WTC11 (cell line): Measurements from ENCODE around the gene GAST. TPM values are rescaled to one million over a fixed set of nuclear protein-coding genes. Genes with fewer than 3 reads are reported as not detected.

Source experiments
- ATAC-seq: fragments of 200-7000 bp; cut with Tn5 transposase; 2 replicates; pipeline ENCODE4 v1.10.0; 2021; ENCODE audit warnings: mild to moderate bottlenecking, moderate library complexity
- CTCF ChIA-PET: fragments of 300-600 bp; sonication (Branson Sonifier 250); formaldehyde crosslinking; loops from one replicate; lab custom pipeline; 2021; ENCODE audit warnings: antibody characterized with exemption; lab: Charles Lee
- POLR2A ChIA-PET: fragments of 350-600 bp; sonication (Branson Sonifier 250); formaldehyde crosslinking; loops from one replicate; lab custom pipeline; 2021; ENCODE audit warnings: antibody characterized with exemption; lab: Charles Lee
- DNase-seq: peaks from one replicate; pipeline ENCODE4 v3.0.0; 2021; ENCODE audit warnings: low spot score
- H3K27ac Mint-ChIP-seq: 2 replicates; pipeline ENCODE4 v1.8.0; 2021; ENCODE audit warnings: mixed read lengths
- H3K27me3 Mint-ChIP-seq: 2 replicates; pipeline ENCODE4 v1.8.0; 2021; ENCODE audit warnings: low read depth, mild to moderate bottlenecking, moderate library complexity, mixed read lengths
- H3K36me3 Mint-ChIP-seq: 2 replicates; pipeline ENCODE4 v1.8.0; 2021; ENCODE audit warnings: mixed read lengths
- H3K4me1 Mint-ChIP-seq: 2 replicates; pipeline ENCODE4 v1.8.0; 2022; ENCODE audit warnings: mixed read lengths
- H3K4me3 Mint-ChIP-seq: 2 replicates; pipeline ENCODE4 v1.8.0; 2021; ENCODE audit warnings: mild to moderate bottlenecking, moderate library complexity, mixed read lengths
- H3K9me3 Mint-ChIP-seq: 2 replicates; pipeline ENCODE4 v1.8.0; 2021; ENCODE audit warnings: mixed read lengths
- CBFB ChIP-seq: sonication (generic); formaldehyde crosslinking; IDR thresholded peaks from 2 replicates; pipeline ENCODE4 v1.8.1; 2022; ENCODE audit warnings: mild to moderate bottlenecking, low read depth, missing genetic modification reagents
- FOXJ3 ChIP-seq: sonication (generic); formaldehyde crosslinking; IDR thresholded peaks from 2 replicates; pipeline ENCODE4 v1.9.0; 2021; ENCODE audit warnings: missing genetic modification reagents, mild to moderate bottlenecking, borderline replicate concordance
- FOXK1 ChIP-seq: sonication (generic); formaldehyde crosslinking; IDR thresholded peaks from 2 replicates; pipeline ENCODE4 v1.8.0; 2022; ENCODE audit warnings: mild to moderate bottlenecking, moderate library complexity, missing genetic modification reagents
- GABPB1 ChIP-seq: sonication (generic); formaldehyde crosslinking; IDR thresholded peaks from 2 replicates; pipeline ENCODE4 v1.8.1; 2023; ENCODE audit warnings: mild to moderate bottlenecking, missing genetic modification reagents
- GTF2I ChIP-seq: fragments of 250-450 bp; sonication (Bioruptor Pico); conservative IDR thresholded peaks from 2 replicates; pipeline ENCODE4 v1.4.0; 2021; ENCODE audit warnings: mild to moderate bottlenecking
- HMGA2 ChIP-seq: fragments of 250-450 bp; sonication (Bioruptor Pico); IDR thresholded peaks from 2 replicates; pipeline ENCODE4 v1.4.0; 2021; ENCODE audit warnings: mild to moderate bottlenecking, moderate library complexity
- IRF2 ChIP-seq: sonication (generic); formaldehyde crosslinking; IDR thresholded peaks from 2 replicates; pipeline ENCODE4 v1.8.0; 2022; ENCODE audit warnings: low read depth, missing genetic modification reagents, borderline replicate concordance
- JAZF1 ChIP-seq: fragments of 250-450 bp; sonication (Bioruptor Pico); IDR thresholded peaks from 2 replicates; pipeline ENCODE4 v1.9.0; 2021; ENCODE audit warnings: moderate library complexity, mild to moderate bottlenecking, inconsistent platforms
- JUN ChIP-seq: sonication (generic); formaldehyde crosslinking; IDR thresholded peaks from 2 replicates; pipeline ENCODE4 v1.8.0; 2023; ENCODE audit warnings: mild to moderate bottlenecking, missing genetic modification reagents
- RORB ChIP-seq: fragments of 250-450 bp; sonication (Bioruptor Pico); IDR thresholded peaks from 2 replicates; pipeline ENCODE4 v1.9.0; 2021; ENCODE audit warnings: mild to moderate bottlenecking
- SMAD3 ChIP-seq: sonication (generic); formaldehyde crosslinking; IDR thresholded peaks from 2 replicates; pipeline ENCODE4 v1.8.0; 2022; ENCODE audit warnings: missing genetic modification reagents, mild to moderate bottlenecking, borderline replicate concordance
- SP1 ChIP-seq: sonication (generic); formaldehyde crosslinking; conservative IDR thresholded peaks from 2 replicates; pipeline ENCODE4 v1.8.1; 2022; ENCODE audit warnings: missing genetic modification reagents
- ZNF121 ChIP-seq: sonication (generic); formaldehyde crosslinking; IDR thresholded peaks from 2 replicates; pipeline ENCODE4 v1.8.0; 2023; ENCODE audit warnings: missing genetic modification reagents
- ZNF138 ChIP-seq: sonication (generic); formaldehyde crosslinking; conservative IDR thresholded peaks from 2 replicates; pipeline ENCODE4 v1.8.1; 2022; ENCODE audit warnings: mild to moderate bottlenecking, moderate library complexity, missing genetic modification reagents
- ZNF396 ChIP-seq: fragments of 250-450 bp; sonication (Bioruptor Pico); IDR thresholded peaks from 2 replicates; pipeline ENCODE4 v1.8.0; 2021; ENCODE audit warnings: mild to moderate bottlenecking, moderate library complexity, borderline replicate concordance
- ZNF423 ChIP-seq: fragments of 250-450 bp; sonication (Bioruptor Pico); IDR thresholded peaks from 2 replicates; pipeline ENCODE4 v2.1.2; 2022; ENCODE audit warnings: mild to moderate bottlenecking, moderate library complexity
- total RNA-seq: library from RNA; stranded (reverse); gene quantifications from 3 replicates; pipeline ENCODE4 v1.2.3, GENCODE V29; 2021
- TF ChIP-seq, protein P1 (sequence below): fragments of 250-450 bp; sonication (Bioruptor Pico); conservative IDR thresholded peaks from 2 replicates; pipeline ENCODE4 v1.9.0; 2021; ENCODE audit warnings: mild to moderate bottlenecking
- TF ChIP-seq, protein P2 (sequence below): sonication (generic); formaldehyde crosslinking; IDR thresholded peaks from 2 replicates; pipeline ENCODE4 v1.8.1; 2022; ENCODE audit warnings: low read depth, missing genetic modification reagents, borderline replicate concordance
- TF ChIP-seq, protein P3 (sequence below): fragments of 250-450 bp; sonication (Bioruptor Pico); IDR thresholded peaks from 2 replicates; pipeline ENCODE4 v1.8.0; 2021; ENCODE audit warnings: mild to moderate bottlenecking
- TF ChIP-seq, protein P4 (sequence below): sonication (generic); formaldehyde crosslinking; IDR thresholded peaks from 2 replicates; pipeline ENCODE4 v1.8.0; 2022; ENCODE audit warnings: mild to moderate bottlenecking, missing genetic modification reagents
- TF ChIP-seq, protein P5 (sequence below): sonication (generic); formaldehyde crosslinking; IDR thresholded peaks from 2 replicates; pipeline ENCODE4 v1.8.1; 2023; ENCODE audit warnings: mild to moderate bottlenecking, missing genetic modification reagents, moderate library complexity
- TF ChIP-seq, protein P6 (sequence below): sonication (generic); formaldehyde crosslinking; IDR thresholded peaks from 2 replicates; pipeline ENCODE4 v1.8.1; 2022; ENCODE audit warnings: low read depth, mild to moderate bottlenecking, moderate library complexity, missing genetic modification reagents, borderline replicate concordance

Gene GAST
- total RNA-seq, 1 experiment from 2014 or later: not detected

DNA sequence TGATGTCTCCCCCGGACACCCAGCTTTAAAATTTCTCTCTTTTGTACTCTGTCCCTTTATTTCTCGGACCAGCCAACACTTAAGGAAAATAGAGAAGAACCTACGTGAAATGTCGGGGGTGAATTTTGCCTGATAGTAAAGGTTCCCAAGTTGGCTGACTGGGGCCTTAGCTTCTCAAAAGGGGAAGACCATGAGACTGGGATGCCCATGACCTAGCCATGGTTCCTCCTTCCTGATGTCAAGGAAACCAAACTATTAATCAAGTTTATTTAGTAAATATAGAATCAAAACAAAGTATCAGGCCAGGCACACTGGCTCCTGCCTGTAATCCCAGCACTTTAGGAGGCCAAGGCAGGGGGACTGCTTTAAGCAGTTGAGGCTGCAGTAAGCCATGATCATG is 25.9 kb upstream of the GAST start:
- ATAC-seq: no peak
- Mint-ChIP-seq H3K4me3 (no peak overlapping the region), H3K9me3 (peaks cover 18% of the 10 kb centered on the region), H3K27ac (no peak overlapping the region), H3K36me3 (peaks cover 19% of the 10 kb centered on the region), H3K4me1 (peaks cover 18% of the 10 kb centered on the region), H3K27me3 (peaks cover 9% of the 10 kb centered on the region)
- TF ChIP-seq IRF2: no peak
- TF ChIP-seq HMGA2 (CRISPR knock-in tag): no peak
- no peak for TF ChIP-seq JAZF1
- TF ChIP-seq, protein P1, sequence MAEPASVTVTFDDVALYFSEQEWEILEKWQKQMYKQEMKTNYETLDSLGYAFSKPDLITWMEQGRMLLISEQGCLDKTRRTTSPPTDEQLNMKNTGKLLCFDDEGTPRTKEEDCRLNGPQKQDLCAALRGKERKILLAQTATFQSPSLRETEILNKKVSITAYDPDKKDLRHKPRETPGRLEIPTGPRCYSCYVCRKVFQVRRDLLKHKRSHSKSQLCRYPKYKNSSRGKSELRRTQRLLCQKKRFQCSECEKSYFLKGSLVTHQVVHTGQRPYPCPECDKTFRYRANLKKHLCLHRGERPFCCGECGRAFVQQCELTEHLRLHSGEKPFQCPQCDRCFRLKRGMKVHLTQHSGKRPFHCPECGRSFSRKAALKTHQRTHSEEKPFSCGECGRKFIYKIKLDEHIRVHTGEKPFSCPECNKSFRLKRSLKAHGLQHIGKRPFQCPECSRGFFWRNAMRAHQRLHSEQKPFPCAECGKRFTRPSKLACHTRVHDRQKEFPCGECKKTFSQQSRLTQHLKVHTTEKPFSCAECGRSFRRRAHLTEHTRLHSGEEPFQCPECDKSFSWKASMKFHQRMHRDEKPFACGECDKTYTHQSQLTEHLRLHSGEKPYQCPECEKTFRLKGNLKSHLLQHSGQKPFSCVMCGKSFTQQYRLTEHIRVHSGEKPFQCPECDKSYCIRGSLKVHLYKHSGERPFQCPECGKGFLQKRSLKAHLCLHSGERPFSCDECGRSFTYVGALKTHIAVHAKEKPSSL (CRISPR knock-in tag): no peak
- TF ChIP-seq, protein P2, sequence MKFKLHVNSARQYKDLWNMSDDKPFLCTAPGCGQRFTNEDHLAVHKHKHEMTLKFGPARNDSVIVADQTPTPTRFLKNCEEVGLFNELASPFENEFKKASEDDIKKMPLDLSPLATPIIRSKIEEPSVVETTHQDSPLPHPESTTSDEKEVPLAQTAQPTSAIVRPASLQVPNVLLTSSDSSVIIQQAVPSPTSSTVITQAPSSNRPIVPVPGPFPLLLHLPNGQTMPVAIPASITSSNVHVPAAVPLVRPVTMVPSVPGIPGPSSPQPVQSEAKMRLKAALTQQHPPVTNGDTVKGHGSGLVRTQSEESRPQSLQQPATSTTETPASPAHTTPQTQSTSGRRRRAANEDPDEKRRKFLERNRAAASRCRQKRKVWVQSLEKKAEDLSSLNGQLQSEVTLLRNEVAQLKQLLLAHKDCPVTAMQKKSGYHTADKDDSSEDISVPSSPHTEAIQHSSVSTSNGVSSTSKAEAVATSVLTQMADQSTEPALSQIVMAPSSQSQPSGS (CRISPR knock-in tag): no peak
- TF ChIP-seq, protein P3, sequence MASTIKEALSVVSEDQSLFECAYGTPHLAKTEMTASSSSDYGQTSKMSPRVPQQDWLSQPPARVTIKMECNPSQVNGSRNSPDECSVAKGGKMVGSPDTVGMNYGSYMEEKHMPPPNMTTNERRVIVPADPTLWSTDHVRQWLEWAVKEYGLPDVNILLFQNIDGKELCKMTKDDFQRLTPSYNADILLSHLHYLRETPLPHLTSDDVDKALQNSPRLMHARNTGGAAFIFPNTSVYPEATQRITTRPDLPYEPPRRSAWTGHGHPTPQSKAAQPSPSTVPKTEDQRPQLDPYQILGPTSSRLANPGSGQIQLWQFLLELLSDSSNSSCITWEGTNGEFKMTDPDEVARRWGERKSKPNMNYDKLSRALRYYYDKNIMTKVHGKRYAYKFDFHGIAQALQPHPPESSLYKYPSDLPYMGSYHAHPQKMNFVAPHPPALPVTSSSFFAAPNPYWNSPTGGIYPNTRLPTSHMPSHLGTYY (CRISPR knock-in tag): no peak
- TF ChIP-seq SP1 (CRISPR knock-in tag): no peak
- TF ChIP-seq, protein P4, sequence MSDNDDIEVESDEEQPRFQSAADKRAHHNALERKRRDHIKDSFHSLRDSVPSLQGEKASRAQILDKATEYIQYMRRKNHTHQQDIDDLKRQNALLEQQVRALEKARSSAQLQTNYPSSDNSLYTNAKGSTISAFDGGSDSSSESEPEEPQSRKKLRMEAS (CRISPR knock-in tag): no peak
- TF ChIP-seq ZNF138 (CRISPR knock-in tag): no peak
- TF ChIP-seq, protein P5, sequence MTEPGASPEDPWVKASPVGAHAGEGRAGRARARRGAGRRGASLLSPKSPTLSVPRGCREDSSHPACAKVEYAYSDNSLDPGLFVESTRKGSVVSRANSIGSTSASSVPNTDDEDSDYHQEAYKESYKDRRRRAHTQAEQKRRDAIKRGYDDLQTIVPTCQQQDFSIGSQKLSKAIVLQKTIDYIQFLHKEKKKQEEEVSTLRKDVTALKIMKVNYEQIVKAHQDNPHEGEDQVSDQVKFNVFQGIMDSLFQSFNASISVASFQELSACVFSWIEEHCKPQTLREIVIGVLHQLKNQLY: no peak
- TF ChIP-seq JUN (CRISPR knock-in tag): no peak
- no peak for TF ChIP-seq SMAD3 (CRISPR knock-in tag)
- no peak for TF ChIP-seq RORB (CRISPR knock-in tag)
- TF ChIP-seq, protein P6, sequence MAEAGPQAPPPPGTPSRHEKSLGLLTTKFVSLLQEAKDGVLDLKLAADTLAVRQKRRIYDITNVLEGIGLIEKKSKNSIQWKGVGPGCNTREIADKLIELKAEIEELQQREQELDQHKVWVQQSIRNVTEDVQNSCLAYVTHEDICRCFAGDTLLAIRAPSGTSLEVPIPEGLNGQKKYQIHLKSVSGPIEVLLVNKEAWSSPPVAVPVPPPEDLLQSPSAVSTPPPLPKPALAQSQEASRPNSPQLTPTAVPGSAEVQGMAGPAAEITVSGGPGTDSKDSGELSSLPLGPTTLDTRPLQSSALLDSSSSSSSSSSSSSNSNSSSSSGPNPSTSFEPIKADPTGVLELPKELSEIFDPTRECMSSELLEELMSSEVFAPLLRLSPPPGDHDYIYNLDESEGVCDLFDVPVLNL: no peak
- no peak for TF ChIP-seq GTF2I (CRISPR knock-in tag)
- TF ChIP-seq FOXJ3 (CRISPR knock-in tag): no peak
- TF ChIP-seq ZNF423 (CRISPR knock-in tag): no peak
- ChIA-PET POLR2A (no interaction called here), CTCF (no interaction called here)
- no peak for DNase-seq

DNA sequence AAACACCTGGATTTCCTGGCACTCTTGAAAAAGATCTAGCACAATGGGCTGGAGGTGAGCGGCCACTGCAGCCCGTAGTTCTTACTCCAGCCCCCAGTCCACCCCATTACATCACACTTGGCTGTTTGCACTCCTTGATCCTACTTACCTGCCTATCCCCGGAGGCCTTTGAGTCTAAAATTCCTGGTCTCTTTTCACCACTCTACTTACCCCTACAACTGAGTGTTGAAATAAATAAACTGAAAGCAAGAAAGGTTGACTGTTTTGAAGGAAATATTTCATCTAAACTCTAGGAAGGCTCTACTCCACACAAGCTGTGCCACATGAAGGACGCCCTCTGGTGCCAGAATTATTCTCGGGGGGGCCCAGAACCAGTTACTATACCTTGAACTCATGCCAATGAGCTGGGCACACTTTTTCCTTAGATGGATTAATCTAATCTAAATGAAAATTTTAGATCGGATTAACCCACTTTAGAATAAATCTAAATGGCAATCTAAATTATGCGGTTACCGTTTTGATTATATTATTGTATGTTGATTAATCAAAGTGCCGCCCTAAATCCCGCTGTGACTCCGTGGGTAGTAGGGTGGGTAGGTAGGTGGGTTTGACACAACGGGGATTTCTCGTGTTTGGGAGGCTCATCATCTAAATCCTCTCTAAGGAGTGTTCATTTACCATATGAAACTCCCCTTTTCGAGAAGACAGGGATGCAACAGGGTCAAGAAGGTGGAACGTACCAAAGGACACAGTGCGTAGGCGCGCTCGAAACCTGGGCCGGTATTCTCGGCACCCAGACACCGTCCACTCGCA is 24.1 kb upstream of the GAST start:
- DNase-seq (no peak), ATAC-seq (no peak)
- peaks cover 21% of the 10 kb centered on the region for H3K4me1 Mint-ChIP-seq
- CTCF ChIA-PET: interaction anchor here (0.9 to 3.1 kb wide), 12 partner anchors 9 to 365 kb away, joined by 3 to 47 read pairs (median 8); partner anchors contain the start of genes JUP and ODAD4
- H3K4me3 Mint-ChIP-seq: peak overlapping the region; percentile 92
- H3K27ac Mint-ChIP-seq: peak overlapping the region; percentile 99
- H3K9me3 Mint-ChIP-seq: peaks cover 18% of the 10 kb centered on the region
- H3K27me3 Mint-ChIP-seq: peaks cover 9% of the 10 kb centered on the region
- TF ChIP-seq ZNF396 (CRISPR knock-in tag) (no peak), FOXK1 (CRISPR knock-in tag) (no peak), CBFB (no peak), ZNF121 (CRISPR knock-in tag) (peak; percentile 82), GABPB1 (CRISPR knock-in tag) (0 out of 2 replicates have a peak, but pooled peaks have one; percentile 30)
- H3K36me3 Mint-ChIP-seq: peaks cover 36% of the 10 kb centered on the region
- POLR2A ChIA-PET: interaction anchor here (0.6 to 5.1 kb wide), 14 partner anchors 9 to 332 kb away, joined by 3 to 42 read pairs (median 4); partner anchors contain the start of genes FKBP10, JUP, KRT19 and NKIRAS2
